HepG2 (cell line): Measurements from ENCODE around the gene HOXB6. TPM values are rescaled to one million over a fixed set of nuclear protein-coding genes. Genes with fewer than 3 reads are reported as not detected.

Experiments used
- ATAC-seq: fragments of 200-7000 bp; cut with Tn5 transposase; 3 replicates; pipeline ENCODE4 v1.9.1; 2020; ENCODE audit warnings: mild to moderate bottlenecking, moderate library complexity
- BruUV-seq: library from RNA; stranded (reverse); fragments of 400-500 nt; replicated peaks from 2 replicates; lab custom pipeline; 2021; lab: Mats Ljungman, UMichigan
- CTCF ChIA-PET: fragments of 300-600 bp; formaldehyde crosslinking; extraction: SDS; loops from one replicate; lab custom pipeline; 2021; ENCODE audit warnings: low total read pairs, inconsistent platforms, low intra/inter-chr PET ratio; lab: Yijun Ruan, JAX
- POLR2A ChIA-PET: fragments of 350-600 bp; sonication (Branson Sonifier 250); formaldehyde crosslinking; loops from one replicate; lab custom pipeline; 2020; ENCODE audit warnings: antibody characterized with exemption, inconsistent platforms; lab: Yijun Ruan, JAX
- DNase-seq: peaks from one replicate; pipeline ENCODE4 v3.0.0-alpha.2; 2015; ENCODE audit warnings: low spot score
- FAIRE-seq: peaks from 3 replicates; lab custom pipeline; 2011; peaks lifted over from hg19 to GRCh38; lab: Jason Lieb, UNC
- H2AFZ ChIP-seq: one replicate; pipeline ENCODE4 v1.6.1; 2011; ENCODE audit warnings: low read length, inconsistent platforms
- H3K27ac ChIP-seq: fragments of 300-600 bp; 3 replicates; pipeline ENCODE4 v1.8.0; 2011; ENCODE audit warnings: mixed run types, mild to moderate bottlenecking, mixed read lengths, low read length, inconsistent platforms; ENCODE audit not compliant: insufficient read depth; ENCODE audit errors: extremely low read length
- H3K27me3 ChIP-seq, 2 experiments: fragments of 200-600 bp in 1 of 2; 2 replicates in 1 of 2; 3 replicates in 1 of 2; pipeline versions ENCODE4 v1.6.0 to v1.8.0; 2011; ENCODE audit warnings: low read length in 2 of 2, mild to moderate bottlenecking in 2 of 2, moderate library complexity in 2 of 2, inconsistent platforms in 1 of 2; ENCODE audit not compliant: insufficient read depth in 2 of 2, control insufficient read depth in 1 of 2
- H3K36me3 ChIP-seq, 2 experiments: fragments of 200-600 bp in 1 of 2; replicated peaks in 1 of 2; 2 replicates in 1 of 2; 3 replicates in 1 of 2; pipeline versions ENCODE4 v1.5.1 to v1.8.0; 2011; ENCODE audit warnings: low read length in 2 of 2, inconsistent platforms in 1 of 2; ENCODE audit not compliant: insufficient read depth in 2 of 2, control insufficient read depth in 1 of 2
- H3K4me1 ChIP-seq: 2 replicates; pipeline ENCODE4 v1.5.1; 2012; ENCODE audit warnings: low read length, inconsistent platforms; ENCODE audit not compliant: insufficient read depth
- H3K4me2 ChIP-seq: 2 replicates; pipeline ENCODE4 v1.6.0; 2011; ENCODE audit warnings: low read depth, low read length, inconsistent platforms
- H3K4me3 ChIP-seq, 3 experiments: fragments of 200-600 bp in 1 of 3; sonication (generic), shearing (Covaris generic) in 1 of 3; replicated peaks in 1 of 3; 2 replicates each; pipeline ENCODE4 v1.5.1; 2011 to 2016; ENCODE audit warnings: low read length in 3 of 3, inconsistent platforms in 2 of 3, low read depth in 2 of 3, mild to moderate bottlenecking in 2 of 3, control low read depth in 1 of 3, mixed read lengths in 1 of 3; ENCODE audit not compliant: insufficient read depth in 1 of 3
- H3K79me2 ChIP-seq: one replicate; pipeline ENCODE4 v1.6.1; 2011; ENCODE audit warnings: low read length, inconsistent platforms; ENCODE audit not compliant: insufficient read depth
- H3K9ac ChIP-seq: 2 replicates; pipeline ENCODE4 v1.6.0; 2011; ENCODE audit warnings: mild to moderate bottlenecking, low read depth, low read length, inconsistent platforms; ENCODE audit not compliant: insufficient read depth
- H3K9me3 ChIP-seq: 2 replicates; pipeline ENCODE4 v1.5.1; 2012; ENCODE audit warnings: mild to moderate bottlenecking, low read length
- H4K20me1 ChIP-seq: 2 replicates; pipeline ENCODE4 v1.6.0; 2011; ENCODE audit warnings: inconsistent platforms, mild to moderate bottlenecking, low read length, moderate library complexity; ENCODE audit not compliant: insufficient read depth
- CBFB ChIP-seq: sonication (generic); formaldehyde crosslinking; IDR thresholded peaks from 2 replicates; pipeline ENCODE4 v1.4.0; 2020; ENCODE audit warnings: missing genetic modification reagents
- EZH2 ChIP-seq: conservative IDR thresholded peaks from 2 replicates; pipeline ENCODE4 v1.6.1; 2012; ENCODE audit warnings: mild to moderate bottlenecking, low read depth, low read length, moderate library complexity
- JUND ChIP-seq: sonication (generic); formaldehyde crosslinking; IDR thresholded peaks from 2 replicates; pipeline ENCODE4 v1.8.0; 2022; ENCODE audit warnings: mild to moderate bottlenecking, missing genetic modification reagents
- WGBS: methylation state at CpG from one replicate; pipeline ENCODE4 v1.1.6; 2017; ENCODE audit warnings: low lambda C conversion rate; 5-methylcytosine and 5-hydroxymethylcytosine counted together
- in situ Hi-C: cut with HindIII; loops from 2 replicates; pipeline ENCODE4 v1.10.0; 2017; ENCODE audit warnings: low pct_unique_long_range_greater_than_20kb; ENCODE audit not compliant: extremely low pct_ligation_motif_present
- intact Hi-C: fragments of 100-400 bp; cut with micrococcal nuclease; formaldehyde crosslinking; loops from one replicate; pipeline ENCODE4 v1.10.0; 2022; ENCODE audit not compliant: unreplicated experiment
- polyA plus RNA-seq, 8 experiments: library from polyadenylated mRNA; depleted of rRNA in 3 of 8; stranded (reverse) in 7 of 8; unstranded in 1 of 8; fragments of >200 nt; fragmentation: Illumina TruSeq in 4 of 8; extraction: Trizol in 4 of 8; gene quantifications; 2 replicates each; pipeline versions ENCODE4 v1.2.1 to v1.2.3, GENCODE V29; 2011 to 2016; ENCODE audit warnings: low read depth in 4 of 8, missing spikeins in 1 of 8, mixed read lengths in 1 of 8; ENCODE audit not compliant: insufficient read depth in 1 of 8
- total RNA-seq, 5 experiments: library from RNA; depleted of rRNA; stranded (reverse); fragments of >200 nt; fragmentation: Illumina TruSeq; extraction: Trizol; gene quantifications; 2 replicates each; pipeline ENCODE4 v1.2.3, GENCODE V29; 2016; ENCODE audit warnings: low read depth in 1 of 5

The HOXB6 gene
- total and polyA plus RNA-seq, 2 of the 13 experiments (the other 11 are each of a cell fraction or from before 2014, with no cell fraction given), result not detected

- H3K4me1 ChIP-seq, result no peaks in the 10 kb centered on the region
- BruUV-seq, result no TSS peak
- H3K79me2 ChIP-seq, result no peaks in the 10 kb centered on the region
- DNase-seq (no peak), ATAC-seq (peak; percentile 15; the same call in 2 of the 3 replicates), FAIRE-seq (no peak)
- no peak overlapping the region for H3K9ac ChIP-seq
- H3K9me3 ChIP-seq, result no peaks in the 10 kb centered on the region
- 20% methylated on average over 31 of the region's 80 CpGs for WGBS
- ChIA-PET CTCF (no interaction called here), POLR2A (no interaction called here)
- no peaks in the 10 kb centered on the region for H3K36me3 ChIP-seq
- H3K27ac ChIP-seq, result no peak overlapping the region
- TF ChIP-seq CBFB (CRISPR knock-in tag), result no peak
- TF ChIP-seq EZH2, result peak; percentile 37; the same call in 1 of the 2 replicates
- no peak overlapping the region for H2AFZ ChIP-seq
- intact Hi-C loops (no loop called here), in situ Hi-C loops (no loop called here)
- H3K27me3 ChIP-seq, result peaks cover 20 to 73% of the 10 kb centered on the region in 2 experiments
- no peaks in the 10 kb centered on the region; the same call in 1 of the 2 replicates for H4K20me1 ChIP-seq
- H3K4me3 ChIP-seq, result no peak overlapping the region
- H3K4me2 ChIP-seq, result no peak overlapping the region
Observed at GRCh38 chr17:48646183-48647102, 41.7 kb upstream of the HOXB6 start.

GRCh38 chr17:48645639-48646182 is 40.9 kb upstream of the HOXB6 start:
- POLR2A ChIA-PET, result no interaction called here
- Histone ChIP-seq H2AFZ (no peak overlapping the region), H3K4me1 (no peaks in the 10 kb centered on the region), H3K36me3 (no peaks in the 10 kb centered on the region), H3K4me3 (no peak overlapping the region)
- DNase-seq, result no peak
- 31% methylated on average over 13 of the region's 14 CpGs for WGBS
- no peak for FAIRE-seq
- TF ChIP-seq JUND (CRISPR knock-in tag), result no peak
- 0 out of 2 replicates have a peak, but pooled peaks have one; percentile 44 for TF ChIP-seq EZH2
- TF ChIP-seq, all 625 proteins: peak for 1
- intact Hi-C loops, result no loop called here
- ATAC-seq, result no peak
- Histone ChIP-seq H3K79me2 (no peaks in the 10 kb centered on the region), H4K20me1 (no peaks in the 10 kb centered on the region; the same call in 1 of the 2 replicates), H3K9ac (no peak overlapping the region), H3K27me3 (peaks cover 20 to 80% of the 10 kb centered on the region in 2 experiments), H3K4me2 (no peak overlapping the region), H3K9me3 (no peaks in the 10 kb centered on the region), H3K27ac (no peak overlapping the region)
- no TSS peak for BruUV-seq
- in situ Hi-C loops, result no loop called here
- CTCF ChIA-PET, result no interaction called here
